Measurements from ENCODE around the gene WFIKKN1. TPM values are rescaled to one million over a fixed set of nuclear protein-coding genes. Genes with fewer than 3 reads are reported as not detected.

WFIKKN1 gene
- total RNA-seq, 3 donors from 2014 or later: 1.1 to 2.2 (median 1.6) TPM

GRCh38 chr16:661184-661821 is 30.5 kb downstream of the WFIKKN1 start:
- no peak for DNase-seq
- no peaks in the 10 kb centered on the region for H3K36me3 ChIP-seq (ENCODE audit: low read depth)
- no peak for TF ChIP-seq CTCF (IDR thresholded peaks at IDR 0.05)
- intact Hi-C loops (cut with DNase I, micrococcal nuclease): loop anchor here (10.0 kb wide), 1 partner anchor 87 kb away; no protein-coding TSS in a partner anchor
- H3K4me1 ChIP-seq (ENCODE audit: low read depth): peaks cover 12% of the 10 kb centered on the region
- H3K9me3 ChIP-seq: no peaks in the 10 kb centered on the region
- no peak overlapping the region for H3K4me3 ChIP-seq
- no peak for ATAC-seq

GRCh38 chr16:662095-662494 is 31.3 kb downstream of the WFIKKN1 start:
- H3K9me3 ChIP-seq: no peaks in the 10 kb centered on the region
- no peak overlapping the region for H3K4me3 ChIP-seq
- H3K36me3 ChIP-seq (ENCODE audit: low read depth): no peaks in the 10 kb centered on the region
- intact Hi-C loops (cut with DNase I, micrococcal nuclease): loop anchor here (10.0 kb wide), 1 partner anchor 87 kb away; no protein-coding TSS in a partner anchor
- H3K4me1 ChIP-seq (ENCODE audit: low read depth): peaks cover 12% of the 10 kb centered on the region
- DNase-seq (peak in 1 of 3 donors; percentile 35), ATAC-seq (no peak)
- no peak for TF ChIP-seq CTCF (IDR thresholded peaks at IDR 0.05)

GRCh38 chr16:662597-662996 is 31.8 kb downstream of the WFIKKN1 start:
- intact Hi-C loops (cut with DNase I, micrococcal nuclease): loop anchor here (10.0 kb wide), 1 partner anchor 88 kb away; no protein-coding TSS in a partner anchor
- no peak for TF ChIP-seq CTCF (IDR thresholded peaks at IDR 0.05)
- H3K36me3 ChIP-seq (ENCODE audit: low read depth): no peaks in the 10 kb centered on the region

GRCh38 chr16:666572-666971 is 35.8 kb downstream of the WFIKKN1 start:
- H3K9me3 ChIP-seq: no peaks in the 10 kb centered on the region
- no peak overlapping the region for H3K4me3 ChIP-seq
- intact Hi-C loops (cut with DNase I, micrococcal nuclease): loop anchor here (10.0 kb wide), 1 partner anchor 92 kb away; no protein-coding TSS in a partner anchor
- DNase-seq: peak in 1 of 3 donors; percentile 33
- ATAC-seq: no peak
- H3K4me1 ChIP-seq (ENCODE audit: low read depth): peaks cover 8% of the 10 kb centered on the region
- no peak for TF ChIP-seq CTCF (IDR thresholded peaks at IDR 0.05)
- H3K36me3 ChIP-seq (ENCODE audit: low read depth): peaks cover 7% of the 10 kb centered on the region

More at GRCh38 chr16:662597-662996, 31.8 kb downstream of the WFIKKN1 start:
- H3K9me3 ChIP-seq: no peaks in the 10 kb centered on the region
- ATAC-seq (no peak), DNase-seq (no peak)
- H3K4me3 ChIP-seq: no peak overlapping the region
- peaks cover 12% of the 10 kb centered on the region for H3K4me1 ChIP-seq (ENCODE audit: low read depth)

- peak in 1 of 3 donors; percentile 56 for DNase-seq
- H3K36me3 ChIP-seq (ENCODE audit: low read depth): peaks cover 9% of the 10 kb centered on the region
- H3K4me1 ChIP-seq (ENCODE audit: low read depth): peaks cover 8% of the 10 kb centered on the region
These were observed 36.5 kb downstream of the WFIKKN1 start for GRCh38 chr16:667113-667779.

More at GRCh38 chr16:667113-667779, 36.5 kb downstream of the WFIKKN1 start:
- Histone ChIP-seq H3K9me3 (no peaks in the 10 kb centered on the region), H3K4me3 (no peak overlapping the region)
- no peak for TF ChIP-seq CTCF (IDR thresholded peaks at IDR 0.05)
- intact Hi-C loops (cut with DNase I, micrococcal nuclease): loop anchor here (10.0 kb wide), 1 partner anchor 92 kb away; no protein-coding TSS in a partner anchor
- no peak for ATAC-seq
